IMR-90 (cell line): Measurements from ENCODE around the gene OR11G2.

Experiments used
- CTCF ChIP-seq: conservative IDR thresholded peaks from 2 replicates; pipeline ENCODE4 v1.5.1; 2012; ENCODE audit warnings: mild to moderate bottlenecking, low read depth, low read length, improper control_type of control experiment
- POLR2A ChIP-seq: IDR thresholded peaks from 2 replicates; pipeline ENCODE4 v1.6.1; 2012; ENCODE audit warnings: mild to moderate bottlenecking, low read depth, low read length
- RAD21 ChIP-seq: IDR thresholded peaks from 2 replicates; pipeline ENCODE4 v1.6.1; 2012; ENCODE audit warnings: low read length, improper control_type of control experiment
- SMC3 ChIP-seq: fragments of 150-350 bp; IDR thresholded peaks from 2 replicates; pipeline ENCODE4 v1.6.1; 2016; ENCODE audit warnings: low read depth, mild to moderate bottlenecking, antibody characterized with exemption, low read length, moderate library complexity

GRCh38 chr14:20177433-20177974 is 13.2 kb upstream of the OR11G2 start:
- TF ChIP-seq CTCF (no peak), POLR2A (no peak), RAD21 (no peak), SMC3 (no peak)
